Activated CD8-positive, alpha-beta memory T cell treated with anti-CD3 and anti-CD28 coated beads for 24 hours (primary cell): ENCODE data around the gene SCARF2.
A peak's percentile ranks its signal among the peaks of the same experiment; 100 is the strongest.
"Not testable (repeated sequence)": the region's sequence is repeated elsewhere in the genome, so short reads cannot be mapped to it uniquely, and the experiment has no call there.

Experiments used
- DNase-seq: peaks from one replicate; pipeline ENCODE4 v3.0.0-alpha.2; 2020

SCARF2 gene

GRCh38 chr22:20437613-20438426, at the start of gene SCARF2:
Gene SCARF2, minus strand, starts transcription at chr22:20437825. Its CDS starts 71 bp downstream, at chr22:20437754.
- peak; percentile 63 for DNase-seq

- no peak for DNase-seq
Measured at GRCh38 chr22:20486229-20486628, 48.6 kb upstream of the SCARF2 start.

GRCh38 chr22:20484948-20485683, 47.5 kb upstream of the SCARF2 start:
- DNase-seq = no peak

- DNase-seq = no peak
Measured at GRCh38 chr22:20483771-20484170, 46.1 kb upstream of the SCARF2 start.

- not testable (repeated sequence) for DNase-seq
Measured at GRCh38 chr22:20483143-20483506, 45.5 kb upstream of the SCARF2 start.

- no peak for DNase-seq
Measured at GRCh38 chr22:20479612-20480196, 42.1 kb upstream of the SCARF2 start.

GRCh38 chr22:20478059-20478458, 40.4 kb upstream of the SCARF2 start:
- DNase-seq = not testable (repeated sequence)

GRCh38 chr22:20475569-20475968, 37.9 kb upstream of the SCARF2 start:
- DNase-seq = not testable (repeated sequence)

GRCh38 chr22:20475115-20475436, 37.5 kb upstream of the SCARF2 start:
- DNase-seq = no peak

GRCh38 chr22:20472629-20473442, 35.2 kb upstream of the SCARF2 start:
- DNase-seq = no peak

- DNase-seq = no peak
Measured at GRCh38 chr22:20471126-20471833, 33.7 kb upstream of the SCARF2 start.

- not testable (repeated sequence) for DNase-seq
Measured at GRCh38 chr22:20470525-20470924, 32.9 kb upstream of the SCARF2 start.

GRCh38 chr22:20469110-20469868, 31.7 kb upstream of the SCARF2 start:
- DNase-seq = no peak

GRCh38 chr22:20466659-20467379, 29.2 kb upstream of the SCARF2 start:
- no peak for DNase-seq

GRCh38 chr22:20465759-20466077, 28.1 kb upstream of the SCARF2 start:
- DNase-seq = no peak

- DNase-seq = no peak
Measured at GRCh38 chr22:20464912-20465758, 27.5 kb upstream of the SCARF2 start.

GRCh38 chr22:20464096-20464614, 26.5 kb upstream of the SCARF2 start:
- peak; percentile 78 for DNase-seq

GRCh38 chr22:20463324-20464095, 25.9 kb upstream of the SCARF2 start:
- peak; percentile 69 for DNase-seq

GRCh38 chr22:20459862-20460261, 22.2 kb upstream of the SCARF2 start:
- DNase-seq = no peak
